Measurements from ENCODE around the gene ITGB8. TPM values are rescaled to one million over a fixed set of nuclear protein-coding genes. Genes with fewer than 3 reads are reported as not detected.

The ITGB8 gene
- total RNA-seq, 1 donor from 2014 or later: 0.69 TPM

- Mint-ChIP-seq H3K27ac (ENCODE audit: unreplicated experiment) (no peak overlapping the region), H3K9me3 (ENCODE audit: unreplicated experiment) (no peaks in the 10 kb centered on the region), H3K27me3 (ENCODE audit: unreplicated experiment) (no peaks in the 10 kb centered on the region), H3K4me3 (ENCODE audit: unreplicated experiment) (no peak overlapping the region), H3K36me3 (ENCODE audit: low read depth, unreplicated experiment) (no peaks in the 10 kb centered on the region), H3K4me1 (ENCODE audit: unreplicated experiment) (no peaks in the 10 kb centered on the region)
- no peak for TF ChIP-seq CTCF (IDR thresholded peaks at IDR 0.05; ENCODE audit: unreplicated experiment)
- no peak for DNase-seq (ENCODE audit: low spot score)
Observed at GRCh38 chr7:20365486-20365885, 34.8 kb downstream of the ITGB8 start.

GRCh38 chr7:20374399-20374798, 43.7 kb downstream of the ITGB8 start:
- Mint-ChIP-seq H3K27me3 (ENCODE audit: unreplicated experiment) (peaks cover 3% of the 10 kb centered on the region), H3K36me3 (ENCODE audit: low read depth, unreplicated experiment) (no peaks in the 10 kb centered on the region), H3K4me3 (ENCODE audit: unreplicated experiment) (no peak overlapping the region), H3K27ac (ENCODE audit: unreplicated experiment) (no peak overlapping the region), H3K4me1 (ENCODE audit: unreplicated experiment) (no peaks in the 10 kb centered on the region), H3K9me3 (ENCODE audit: unreplicated experiment) (no peaks in the 10 kb centered on the region)
- DNase-seq (ENCODE audit: low spot score): no peak
- TF ChIP-seq CTCF (IDR thresholded peaks at IDR 0.05; ENCODE audit: unreplicated experiment): no peak

GRCh38 chr7:20376796-20377195, 46.1 kb downstream of the ITGB8 start:
- Mint-ChIP-seq H3K36me3 (ENCODE audit: low read depth, unreplicated experiment) (no peaks in the 10 kb centered on the region), H3K9me3 (ENCODE audit: unreplicated experiment) (no peaks in the 10 kb centered on the region), H3K4me3 (ENCODE audit: unreplicated experiment) (no peak overlapping the region), H3K27me3 (ENCODE audit: unreplicated experiment) (peaks cover 3% of the 10 kb centered on the region), H3K4me1 (ENCODE audit: unreplicated experiment) (no peaks in the 10 kb centered on the region), H3K27ac (ENCODE audit: unreplicated experiment) (no peak overlapping the region)
- TF ChIP-seq CTCF (IDR thresholded peaks at IDR 0.05; ENCODE audit: unreplicated experiment): no peak
- DNase-seq (ENCODE audit: low spot score): no peak

GRCh38 chr7:20381406-20382034, 50.8 kb downstream of the ITGB8 start:
- DNase-seq (ENCODE audit: low spot score): no peak
- TF ChIP-seq CTCF (IDR thresholded peaks at IDR 0.05; ENCODE audit: unreplicated experiment): no peak
- no peaks in the 10 kb centered on the region for H3K27me3 Mint-ChIP-seq (ENCODE audit: unreplicated experiment)
- no peaks in the 10 kb centered on the region for H3K36me3 Mint-ChIP-seq (ENCODE audit: low read depth, unreplicated experiment)
- no peak overlapping the region for H3K27ac Mint-ChIP-seq (ENCODE audit: unreplicated experiment)
- no peaks in the 10 kb centered on the region for H3K9me3 Mint-ChIP-seq (ENCODE audit: unreplicated experiment)
- H3K4me3 Mint-ChIP-seq (ENCODE audit: unreplicated experiment): no peak overlapping the region
- no peaks in the 10 kb centered on the region for H3K4me1 Mint-ChIP-seq (ENCODE audit: unreplicated experiment)

GRCh38 chr7:20383351-20383750, 52.7 kb downstream of the ITGB8 start:
- no peak for DNase-seq (ENCODE audit: low spot score)
- H3K4me3 Mint-ChIP-seq (ENCODE audit: unreplicated experiment): no peak overlapping the region
- no peak for TF ChIP-seq CTCF (IDR thresholded peaks at IDR 0.05; ENCODE audit: unreplicated experiment)
- H3K27ac Mint-ChIP-seq (ENCODE audit: unreplicated experiment): no peak overlapping the region
- H3K27me3 Mint-ChIP-seq (ENCODE audit: unreplicated experiment): no peaks in the 10 kb centered on the region
- H3K9me3 Mint-ChIP-seq (ENCODE audit: unreplicated experiment): no peaks in the 10 kb centered on the region
- no peaks in the 10 kb centered on the region for H3K36me3 Mint-ChIP-seq (ENCODE audit: low read depth, unreplicated experiment)
- H3K4me1 Mint-ChIP-seq (ENCODE audit: unreplicated experiment): no peaks in the 10 kb centered on the region
